ENCODE data around the gene LIPT2. TPM values are rescaled to one million over a fixed set of nuclear protein-coding genes. Genes with fewer than 3 reads are reported as not detected.

The LIPT2 gene
- total and polyA plus RNA-seq, 2 experiments from 2014 or later: 8.2 to 16.9 TPM

- TF ChIP-seq, protein P1, sequence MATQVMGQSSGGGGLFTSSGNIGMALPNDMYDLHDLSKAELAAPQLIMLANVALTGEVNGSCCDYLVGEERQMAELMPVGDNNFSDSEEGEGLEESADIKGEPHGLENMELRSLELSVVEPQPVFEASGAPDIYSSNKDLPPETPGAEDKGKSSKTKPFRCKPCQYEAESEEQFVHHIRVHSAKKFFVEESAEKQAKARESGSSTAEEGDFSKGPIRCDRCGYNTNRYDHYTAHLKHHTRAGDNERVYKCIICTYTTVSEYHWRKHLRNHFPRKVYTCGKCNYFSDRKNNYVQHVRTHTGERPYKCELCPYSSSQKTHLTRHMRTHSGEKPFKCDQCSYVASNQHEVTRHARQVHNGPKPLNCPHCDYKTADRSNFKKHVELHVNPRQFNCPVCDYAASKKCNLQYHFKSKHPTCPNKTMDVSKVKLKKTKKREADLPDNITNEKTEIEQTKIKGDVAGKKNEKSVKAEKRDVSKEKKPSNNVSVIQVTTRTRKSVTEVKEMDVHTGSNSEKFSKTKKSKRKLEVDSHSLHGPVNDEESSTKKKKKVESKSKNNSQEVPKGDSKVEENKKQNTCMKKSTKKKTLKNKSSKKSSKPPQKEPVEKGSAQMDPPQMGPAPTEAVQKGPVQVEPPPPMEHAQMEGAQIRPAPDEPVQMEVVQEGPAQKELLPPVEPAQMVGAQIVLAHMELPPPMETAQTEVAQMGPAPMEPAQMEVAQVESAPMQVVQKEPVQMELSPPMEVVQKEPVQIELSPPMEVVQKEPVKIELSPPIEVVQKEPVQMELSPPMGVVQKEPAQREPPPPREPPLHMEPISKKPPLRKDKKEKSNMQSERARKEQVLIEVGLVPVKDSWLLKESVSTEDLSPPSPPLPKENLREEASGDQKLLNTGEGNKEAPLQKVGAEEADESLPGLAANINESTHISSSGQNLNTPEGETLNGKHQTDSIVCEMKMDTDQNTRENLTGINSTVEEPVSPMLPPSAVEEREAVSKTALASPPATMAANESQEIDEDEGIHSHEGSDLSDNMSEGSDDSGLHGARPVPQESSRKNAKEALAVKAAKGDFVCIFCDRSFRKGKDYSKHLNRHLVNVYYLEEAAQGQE (IDR thresholded peaks at IDR 0.05; ENCODE audit: unreplicated experiment): no peak
- TF ChIP-seq ZNF331 (CRISPR knock-in tag; IDR thresholded peaks at IDR 0.05; ENCODE audit: low read depth) (no peak), EZH2 (IDR thresholded peaks at IDR 0.05; ENCODE audit: low read depth, unreplicated experiment) (no peak)
Measured at GRCh38 chr11:74533421-74533820, 39.9 kb upstream of the LIPT2 start (continued).

DNA sequence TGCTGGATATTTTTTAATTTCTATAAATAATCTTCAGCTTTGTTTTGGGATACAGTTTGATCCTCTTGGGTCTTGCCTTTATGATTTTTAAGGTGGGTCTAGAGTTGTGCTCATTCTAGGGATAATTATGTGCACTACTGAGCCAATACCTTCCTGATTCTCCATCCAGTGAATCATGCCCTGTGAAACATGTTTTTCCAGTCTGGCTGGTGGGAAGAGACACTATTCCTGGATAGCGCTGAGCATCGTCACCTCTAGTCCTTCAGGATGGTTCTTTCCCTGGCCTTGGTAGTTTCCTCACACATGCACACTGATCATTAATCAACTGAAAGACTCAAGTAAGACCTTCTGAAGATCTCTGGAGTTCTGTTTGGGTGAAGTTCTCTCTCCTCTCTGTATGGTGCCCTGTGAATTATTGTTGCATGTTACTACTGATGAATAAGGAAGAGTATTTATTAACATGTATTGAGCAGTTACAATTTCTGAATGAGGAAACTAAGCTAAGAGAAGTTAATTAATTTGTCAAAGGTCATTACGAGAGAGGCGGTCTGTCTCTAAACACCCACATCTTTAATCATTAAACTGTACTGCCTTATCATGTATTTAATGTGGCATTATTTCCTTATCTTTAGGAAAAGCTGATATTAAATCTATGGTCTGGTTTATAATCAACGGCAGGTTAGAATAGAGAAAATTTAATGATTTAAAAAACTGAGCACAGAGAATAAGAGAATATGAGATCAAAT, 39.1 kb upstream of the LIPT2 start:
- no peak overlapping the region for H3K4me3 ChIP-seq
- no peaks in the 10 kb centered on the region for H3K27me3 ChIP-seq (ENCODE audit: insufficient read depth)
- H3K4me3 Mint-ChIP-seq: no peak overlapping the region
- H3K4me1 Mint-ChIP-seq: peaks cover 10% of the 10 kb centered on the region; the same call in 2 of the 3 replicates
- H3K9me3 Mint-ChIP-seq: peaks cover 2% of the 10 kb centered on the region; the same call in 1 of the 3 replicates
- H3K79me2 ChIP-seq (replicated peaks; ENCODE audit: insufficient read depth): no peaks in the 10 kb centered on the region
- no peaks in the 10 kb centered on the region for H3K36me3 Mint-ChIP-seq (ENCODE audit: low read depth)
- no peaks in the 10 kb centered on the region for H3F3A ChIP-seq (replicated peaks; ENCODE audit: low read depth)
- H3K4me2 ChIP-seq: no peak overlapping the region
- peak; percentile 9 for DNase-seq (ENCODE audit: low spot score)
- no peaks in the 10 kb centered on the region for H3K4me1 ChIP-seq (ENCODE audit: insufficient read depth)
- no peaks in the 10 kb centered on the region for H4K20me1 ChIP-seq (replicated peaks; ENCODE audit: insufficient read depth)
- ATAC-seq: no peak
- no peak overlapping the region for H3K27ac Mint-ChIP-seq
- no peak overlapping the region for H3K27ac ChIP-seq (ENCODE audit: low read depth)
- 0 out of 2 replicates have a peak, but pooled peaks cover 3% of the 10 kb centered on the region for H3K9me2 ChIP-seq (ENCODE audit: insufficient read depth)
- H2AFZ ChIP-seq: no peak overlapping the region
- no peaks in the 10 kb centered on the region for H3K27me3 Mint-ChIP-seq (ENCODE audit: insufficient read depth, low read depth, poor library complexity)
- H3K36me3 ChIP-seq (ENCODE audit: insufficient read depth): no peaks in the 10 kb centered on the region
- TF ChIP-seq, protein P1 (IDR thresholded peaks at IDR 0.05; ENCODE audit: unreplicated experiment): no peak
- TF ChIP-seq, protein P2, sequence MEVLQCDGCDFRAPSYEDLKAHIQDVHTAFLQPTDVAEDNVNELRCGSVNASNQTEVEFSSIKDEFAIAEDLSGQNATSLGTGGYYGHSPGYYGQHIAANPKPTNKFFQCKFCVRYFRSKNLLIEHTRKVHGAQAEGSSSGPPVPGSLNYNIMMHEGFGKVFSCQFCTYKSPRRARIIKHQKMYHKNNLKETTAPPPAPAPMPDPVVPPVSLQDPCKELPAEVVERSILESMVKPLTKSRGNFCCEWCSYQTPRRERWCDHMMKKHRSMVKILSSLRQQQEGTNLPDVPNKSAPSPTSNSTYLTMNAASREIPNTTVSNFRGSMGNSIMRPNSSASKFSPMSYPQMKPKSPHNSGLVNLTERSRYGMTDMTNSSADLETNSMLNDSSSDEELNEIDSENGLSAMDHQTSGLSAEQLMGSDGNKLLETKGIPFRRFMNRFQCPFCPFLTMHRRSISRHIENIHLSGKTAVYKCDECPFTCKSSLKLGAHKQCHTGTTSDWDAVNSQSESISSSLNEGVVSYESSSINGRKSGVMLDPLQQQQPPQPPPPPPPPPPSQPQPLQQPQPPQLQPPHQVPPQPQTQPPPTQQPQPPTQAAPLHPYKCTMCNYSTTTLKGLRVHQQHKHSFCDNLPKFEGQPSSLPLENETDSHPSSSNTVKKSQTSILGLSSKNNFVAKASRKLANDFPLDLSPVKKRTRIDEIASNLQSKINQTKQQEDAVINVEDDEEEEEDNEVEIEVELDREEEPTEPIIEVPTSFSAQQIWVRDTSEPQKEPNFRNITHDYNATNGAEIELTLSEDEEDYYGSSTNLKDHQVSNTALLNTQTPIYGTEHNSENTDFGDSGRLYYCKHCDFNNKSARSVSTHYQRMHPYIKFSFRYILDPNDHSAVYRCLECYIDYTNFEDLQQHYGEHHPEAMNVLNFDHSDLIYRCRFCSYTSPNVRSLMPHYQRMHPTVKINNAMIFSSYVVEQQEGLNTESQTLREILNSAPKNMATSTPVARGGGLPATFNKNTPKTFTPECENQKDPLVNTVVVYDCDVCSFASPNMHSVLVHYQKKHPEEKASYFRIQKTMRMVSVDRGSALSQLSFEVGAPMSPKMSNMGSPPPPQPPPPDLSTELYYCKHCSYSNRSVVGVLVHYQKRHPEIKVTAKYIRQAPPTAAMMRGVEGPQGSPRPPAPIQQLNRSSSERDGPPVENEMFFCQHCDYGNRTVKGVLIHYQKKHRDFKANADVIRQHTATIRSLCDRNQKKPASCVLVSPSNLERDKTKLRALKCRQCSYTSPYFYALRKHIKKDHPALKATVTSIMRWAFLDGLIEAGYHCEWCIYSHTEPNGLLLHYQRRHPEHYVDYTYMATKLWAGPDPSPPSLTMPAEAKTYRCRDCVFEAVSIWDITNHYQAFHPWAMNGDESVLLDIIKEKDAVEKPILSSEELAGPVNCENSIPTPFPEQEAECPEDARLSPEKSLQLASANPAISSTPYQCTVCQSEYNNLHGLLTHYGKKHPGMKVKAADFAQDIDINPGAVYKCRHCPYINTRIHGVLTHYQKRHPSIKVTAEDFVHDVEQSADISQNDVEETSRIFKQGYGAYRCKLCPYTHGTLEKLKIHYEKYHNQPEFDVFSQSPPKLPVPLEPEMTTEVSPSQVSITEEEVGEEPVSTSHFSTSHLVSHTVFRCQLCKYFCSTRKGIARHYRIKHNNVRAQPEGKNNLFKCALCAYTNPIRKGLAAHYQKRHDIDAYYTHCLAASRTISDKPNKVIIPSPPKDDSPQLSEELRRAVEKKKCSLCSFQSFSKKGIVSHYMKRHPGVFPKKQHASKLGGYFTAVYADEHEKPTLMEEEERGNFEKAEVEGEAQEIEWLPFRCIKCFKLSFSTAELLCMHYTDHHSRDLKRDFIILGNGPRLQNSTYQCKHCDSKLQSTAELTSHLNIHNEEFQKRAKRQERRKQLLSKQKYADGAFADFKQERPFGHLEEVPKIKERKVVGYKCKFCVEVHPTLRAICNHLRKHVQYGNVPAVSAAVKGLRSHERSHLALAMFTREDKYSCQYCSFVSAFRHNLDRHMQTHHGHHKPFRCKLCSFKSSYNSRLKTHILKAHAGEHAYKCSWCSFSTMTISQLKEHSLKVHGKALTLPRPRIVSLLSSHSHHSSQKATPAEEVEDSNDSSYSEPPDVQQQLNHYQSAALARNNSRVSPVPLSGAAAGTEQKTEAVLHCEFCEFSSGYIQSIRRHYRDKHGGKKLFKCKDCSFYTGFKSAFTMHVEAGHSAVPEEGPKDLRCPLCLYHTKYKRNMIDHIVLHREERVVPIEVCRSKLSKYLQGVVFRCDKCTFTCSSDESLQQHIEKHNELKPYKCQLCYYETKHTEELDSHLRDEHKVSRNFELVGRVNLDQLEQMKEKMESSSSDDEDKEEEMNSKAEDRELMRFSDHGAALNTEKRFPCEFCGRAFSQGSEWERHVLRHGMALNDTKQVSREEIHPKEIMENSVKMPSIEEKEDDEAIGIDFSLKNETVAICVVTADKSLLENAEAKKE (CRISPR knock-in tag; IDR thresholded peaks at IDR 0.05): no peak
- TF ChIP-seq EZH2 (IDR thresholded peaks at IDR 0.05; ENCODE audit: low read depth, unreplicated experiment) (no peak), POLR2AphosphoS5 (IDR thresholded peaks at IDR 0.05; ENCODE audit: low read depth) (no peak), EZH2phosphoT487 (IDR thresholded peaks at IDR 0.05; ENCODE audit: unreplicated experiment) (no peak), JUNB (IDR thresholded peaks at IDR 0.05; ENCODE audit: unreplicated experiment) (no peak)
- TF ChIP-seq, protein P3, sequence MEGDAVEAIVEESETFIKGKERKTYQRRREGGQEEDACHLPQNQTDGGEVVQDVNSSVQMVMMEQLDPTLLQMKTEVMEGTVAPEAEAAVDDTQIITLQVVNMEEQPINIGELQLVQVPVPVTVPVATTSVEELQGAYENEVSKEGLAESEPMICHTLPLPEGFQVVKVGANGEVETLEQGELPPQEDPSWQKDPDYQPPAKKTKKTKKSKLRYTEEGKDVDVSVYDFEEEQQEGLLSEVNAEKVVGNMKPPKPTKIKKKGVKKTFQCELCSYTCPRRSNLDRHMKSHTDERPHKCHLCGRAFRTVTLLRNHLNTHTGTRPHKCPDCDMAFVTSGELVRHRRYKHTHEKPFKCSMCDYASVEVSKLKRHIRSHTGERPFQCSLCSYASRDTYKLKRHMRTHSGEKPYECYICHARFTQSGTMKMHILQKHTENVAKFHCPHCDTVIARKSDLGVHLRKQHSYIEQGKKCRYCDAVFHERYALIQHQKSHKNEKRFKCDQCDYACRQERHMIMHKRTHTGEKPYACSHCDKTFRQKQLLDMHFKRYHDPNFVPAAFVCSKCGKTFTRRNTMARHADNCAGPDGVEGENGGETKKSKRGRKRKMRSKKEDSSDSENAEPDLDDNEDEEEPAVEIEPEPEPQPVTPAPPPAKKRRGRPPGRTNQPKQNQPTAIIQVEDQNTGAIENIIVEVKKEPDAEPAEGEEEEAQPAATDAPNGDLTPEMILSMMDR (conservative IDR thresholded peaks at IDR 0.05; ENCODE audit: low read depth in 2 of 2): no peak
